NCI-H2196 treated with DMSO at 0.1 percent for 48 hours (cell line): ENCODE measurements around the gene METAP1D.

Source experiments
- DNase-seq: peaks from one replicate; lab custom pipeline; 2025; ENCODE audit not compliant: unreplicated experiment; lab: John Stamatoyannopoulos, UW

Gene METAP1D

GRCh38 chr2:172090044-172090961 lies 90.5 kb downstream of the METAP1D start:
- DNase-seq, result no peak

DNA sequence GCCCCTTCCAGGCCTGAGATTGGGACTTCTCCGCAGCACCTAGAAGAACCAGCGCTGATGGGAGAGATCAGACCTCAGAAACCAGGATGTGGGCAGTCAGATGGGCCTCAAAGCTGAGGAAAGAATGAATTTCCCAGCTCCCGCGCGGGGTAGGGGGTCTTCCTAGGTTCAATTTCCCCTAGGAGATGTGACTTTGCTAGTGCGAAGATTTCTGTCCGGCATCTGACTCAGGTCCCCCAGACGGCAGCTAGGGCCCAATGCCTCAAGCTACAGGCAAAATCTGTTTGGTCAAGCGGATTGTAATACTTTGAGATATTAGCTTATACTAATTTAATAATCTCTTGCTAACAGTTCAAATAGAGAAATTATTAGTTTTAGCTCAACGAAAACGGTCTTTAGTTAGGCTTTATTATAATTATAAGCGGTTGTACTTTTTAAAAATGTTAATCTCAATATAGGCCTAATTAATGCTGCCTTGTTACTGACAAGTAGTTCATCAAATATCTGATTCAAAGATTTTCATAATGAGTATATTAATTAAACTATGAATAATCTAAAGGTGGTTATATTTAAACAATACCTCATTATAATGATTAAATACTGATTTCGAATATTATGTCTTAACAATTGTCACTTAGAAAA lies 91.4 kb downstream of the METAP1D start:
- no peak for DNase-seq

DNA sequence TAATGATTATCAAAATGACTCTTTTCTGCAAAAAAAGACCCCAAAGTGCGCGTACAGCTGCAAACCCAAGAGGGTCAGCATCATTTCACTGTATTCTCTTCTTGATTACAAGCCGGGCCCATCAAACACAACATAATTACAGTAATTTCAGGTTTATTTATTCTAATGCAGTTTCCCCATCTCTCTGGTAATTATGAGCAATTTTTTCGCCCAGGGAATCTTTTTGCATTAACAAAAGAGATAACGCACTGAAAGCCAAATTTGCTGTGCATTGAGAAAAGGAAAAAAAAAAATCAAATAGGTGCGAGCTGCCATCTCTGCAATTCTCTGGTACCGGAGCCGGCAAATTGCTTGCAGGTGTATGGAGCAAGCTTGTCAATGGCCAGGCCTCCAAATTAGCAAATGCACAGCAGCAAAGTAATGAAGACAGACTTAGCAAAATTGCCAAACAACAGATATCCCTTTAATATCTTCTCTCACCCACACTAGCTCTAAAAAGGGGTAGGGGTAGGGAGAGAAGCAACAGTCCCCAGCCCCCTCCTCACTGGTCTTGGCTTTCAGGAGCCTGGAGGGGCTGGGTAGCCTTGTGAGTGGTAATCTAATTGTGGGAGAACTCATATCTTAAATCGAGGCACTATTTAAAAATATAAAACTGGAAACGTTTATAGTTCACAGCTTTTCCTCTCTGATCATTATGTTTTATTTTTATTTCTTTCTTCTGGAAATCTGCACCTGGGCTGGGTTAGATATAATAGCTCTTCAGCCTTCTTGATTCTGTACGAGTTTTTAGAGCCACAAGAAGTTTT lies 92.2 kb downstream of the METAP1D start:
- DNase-seq, result no peak

DNA sequence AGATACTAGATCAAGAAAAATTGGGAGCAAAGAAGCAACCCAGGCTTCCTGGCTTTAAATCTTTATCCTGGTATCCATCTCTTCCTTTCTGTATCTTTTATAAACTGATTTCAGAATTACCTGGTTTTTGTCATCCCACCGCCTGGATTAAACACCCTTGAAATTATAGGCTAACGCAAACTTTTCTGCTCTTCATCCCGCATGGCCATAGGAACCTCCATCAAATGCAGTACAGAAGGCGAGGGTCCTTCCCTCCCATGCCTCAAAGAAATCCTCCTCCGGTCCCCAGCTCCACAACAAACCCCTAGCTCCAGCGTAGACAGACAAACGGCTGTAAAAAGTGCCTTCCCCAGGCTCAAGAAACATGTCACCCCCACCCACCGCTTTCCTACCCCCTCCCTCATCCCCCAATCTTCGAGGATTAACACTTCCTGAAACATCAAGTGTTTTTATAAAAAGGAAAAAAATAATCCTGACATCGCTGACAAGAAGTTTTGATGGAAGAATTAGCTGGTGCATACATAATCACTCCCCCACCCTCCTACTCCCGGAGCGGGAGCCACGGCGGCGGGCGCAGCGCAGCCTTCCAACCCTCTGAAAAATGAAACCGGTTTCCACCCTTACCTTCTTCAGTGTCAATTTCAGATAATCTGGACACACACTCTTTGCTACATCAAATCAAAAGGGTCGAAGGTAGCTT lies 93.1 kb downstream of the METAP1D start:
- DNase-seq, result no peak

DNA sequence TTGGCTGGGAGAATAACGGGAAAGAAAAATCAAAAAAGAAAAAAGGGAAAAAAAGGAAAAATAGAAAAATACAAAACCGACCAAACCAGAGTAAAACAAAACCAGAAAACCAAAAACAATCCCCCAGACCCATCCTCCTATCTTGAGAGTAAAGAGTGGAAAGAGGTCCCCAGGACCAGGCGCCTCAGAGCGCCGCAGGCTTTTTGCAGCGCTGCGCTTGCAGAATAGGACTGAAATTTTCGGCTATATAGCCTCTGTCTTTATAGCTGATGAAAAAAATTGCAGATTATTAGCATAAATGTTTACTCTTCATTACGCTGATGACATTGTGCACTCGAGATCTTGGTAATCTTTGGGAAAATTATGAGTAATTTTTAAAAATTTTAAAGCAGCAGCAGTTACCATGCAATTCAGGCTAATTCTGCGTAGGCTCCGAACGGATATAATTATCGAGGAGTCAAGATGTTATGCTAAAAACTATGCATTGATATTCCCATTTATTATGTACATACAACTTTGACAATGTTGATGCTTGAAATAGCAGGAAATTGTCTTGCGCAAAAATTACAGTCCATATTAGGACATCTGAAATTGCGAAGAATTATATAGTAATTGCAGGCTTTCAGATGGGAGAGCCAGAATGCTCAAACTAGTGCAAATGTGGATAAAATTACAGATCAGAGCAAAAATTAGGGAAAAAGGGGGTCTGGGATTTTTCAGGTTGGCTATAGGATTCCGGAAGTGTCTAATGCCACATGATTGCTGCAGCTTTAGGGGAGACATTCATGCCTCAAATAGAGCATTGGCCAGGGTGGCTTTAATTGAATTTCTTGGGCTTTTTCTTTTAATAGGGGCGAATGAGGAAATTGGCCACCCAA lies 93.9 kb downstream of the METAP1D start:
- DNase-seq, result no peak

DNA sequence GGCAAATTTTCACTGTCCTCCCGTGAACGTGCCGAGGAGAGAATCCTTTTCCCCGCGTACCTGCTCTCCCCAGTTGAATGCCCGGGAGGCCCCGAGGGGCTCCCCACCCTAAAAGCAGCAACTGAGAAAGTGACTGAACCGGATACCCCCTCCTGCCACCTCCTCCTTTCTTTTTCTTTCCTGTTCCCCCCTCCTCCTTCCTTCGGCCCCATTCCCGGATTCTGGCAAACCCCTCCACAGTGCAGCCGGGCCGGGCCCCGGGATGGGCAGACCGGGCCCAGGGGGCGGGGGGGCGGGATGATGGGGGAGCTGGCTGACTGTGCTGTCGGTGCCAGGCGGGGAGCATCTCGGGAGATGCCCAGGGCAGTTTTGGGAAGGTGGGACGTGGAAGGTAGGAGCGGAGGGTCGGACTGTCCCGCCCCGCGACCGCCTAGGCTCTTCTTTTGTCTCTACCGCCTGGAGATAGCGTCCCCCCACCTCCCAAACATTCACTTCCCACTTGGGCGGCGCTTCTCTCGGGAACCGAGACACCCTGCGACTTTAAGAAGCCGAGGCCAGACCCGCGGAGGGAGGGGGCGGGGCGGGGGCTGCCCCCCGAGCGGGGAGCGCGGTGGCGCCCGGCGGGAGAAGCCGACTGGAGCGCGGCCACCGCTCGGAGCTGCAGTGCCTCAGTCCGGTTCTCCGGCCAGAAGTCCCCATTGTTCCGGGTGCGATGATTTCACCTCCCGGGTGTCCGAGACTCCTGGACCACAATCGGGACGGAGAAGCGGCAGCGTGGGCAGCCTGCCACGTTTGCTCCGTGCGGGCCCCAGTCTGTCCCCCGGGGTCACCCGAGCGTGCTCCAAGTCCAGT lies 94.8 kb downstream of the METAP1D start:
- DNase-seq, result no peak

GRCh38 chr2:172095146-172095904 lies 95.6 kb downstream of the METAP1D start:
- DNase-seq, result no peak

DNA sequence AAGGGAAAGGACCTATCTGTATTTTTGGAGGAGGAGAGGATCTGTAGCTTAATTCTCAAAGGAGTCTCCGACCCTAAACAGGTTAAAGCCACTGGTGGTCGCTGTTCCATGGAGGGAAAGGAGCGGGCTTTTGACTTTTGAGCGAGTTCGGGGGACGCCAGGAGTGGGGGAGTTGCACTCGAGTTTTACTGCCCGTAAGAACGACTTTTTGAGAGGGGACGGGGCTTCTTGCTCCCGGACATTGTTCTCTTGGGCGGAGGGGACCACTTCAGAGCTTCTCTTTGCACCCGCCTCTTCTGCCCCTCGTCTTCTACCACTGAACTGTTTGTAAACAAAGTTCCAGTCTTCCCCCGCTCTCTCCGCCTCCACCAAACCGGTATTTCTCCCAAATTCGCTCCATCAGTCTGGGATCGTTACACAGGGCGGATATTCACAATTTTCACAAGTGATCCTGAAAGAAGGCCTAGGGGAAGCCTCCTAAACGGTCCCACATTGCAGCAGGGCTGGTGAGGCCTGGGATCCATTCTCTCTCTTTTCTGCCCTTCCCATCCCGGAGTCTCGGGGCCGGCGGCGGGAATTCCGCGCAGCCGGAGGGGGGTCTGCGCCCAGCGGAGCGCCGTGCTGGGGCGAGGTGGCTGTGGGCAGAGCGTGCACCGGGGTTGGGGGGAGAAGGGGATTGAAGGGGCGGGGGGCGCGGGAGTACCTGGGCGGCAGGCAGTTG lies 96.3 kb downstream of the METAP1D start:
- DNase-seq, result peak; percentile 7

DNA sequence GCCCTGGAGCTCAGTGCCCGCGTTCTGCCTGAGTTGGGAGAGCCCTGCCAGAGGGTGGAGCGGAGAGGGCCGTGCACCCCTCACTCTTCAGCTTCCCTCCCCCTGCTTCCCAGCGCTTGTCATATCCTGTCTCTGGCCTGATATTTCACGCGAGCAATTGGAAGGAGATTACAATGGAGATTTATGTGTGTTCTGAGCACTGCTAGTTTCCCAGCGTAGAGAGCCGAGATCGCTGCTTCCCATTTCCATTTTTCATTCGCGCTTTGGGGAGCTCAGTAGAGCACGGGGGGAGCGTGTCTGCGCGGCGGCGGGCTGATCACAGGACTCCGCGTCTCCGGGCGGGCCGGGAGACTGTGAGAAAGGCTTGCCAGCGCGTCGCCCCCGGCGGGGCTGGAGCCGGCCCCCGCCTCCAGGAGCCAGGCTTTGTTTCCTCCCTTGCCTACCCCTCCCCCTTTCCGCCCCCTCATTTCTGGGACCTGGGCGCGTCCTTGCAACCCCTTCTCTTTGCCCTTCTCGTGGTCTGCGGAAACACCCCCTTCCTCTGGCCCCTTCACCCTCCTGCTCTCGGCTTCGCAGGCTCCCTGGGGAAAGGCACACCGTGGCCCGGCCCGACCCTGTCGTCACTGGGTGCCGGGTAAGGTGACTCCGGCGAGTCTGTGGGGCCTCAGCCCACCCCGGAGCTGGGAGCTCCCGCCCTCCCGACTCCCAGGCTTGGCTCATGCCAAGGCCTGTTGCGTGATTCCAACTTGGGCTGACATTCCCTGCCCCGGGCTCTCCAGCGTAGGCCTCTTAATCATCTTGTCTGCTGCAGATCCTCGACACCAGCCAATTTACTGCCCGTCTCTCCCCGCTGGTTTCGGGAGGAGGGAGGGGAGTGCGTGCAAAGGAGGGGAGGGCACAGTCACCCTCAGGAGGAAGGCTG lies 97.1 kb downstream of the METAP1D start:
- DNase-seq, result no peak

DNA sequence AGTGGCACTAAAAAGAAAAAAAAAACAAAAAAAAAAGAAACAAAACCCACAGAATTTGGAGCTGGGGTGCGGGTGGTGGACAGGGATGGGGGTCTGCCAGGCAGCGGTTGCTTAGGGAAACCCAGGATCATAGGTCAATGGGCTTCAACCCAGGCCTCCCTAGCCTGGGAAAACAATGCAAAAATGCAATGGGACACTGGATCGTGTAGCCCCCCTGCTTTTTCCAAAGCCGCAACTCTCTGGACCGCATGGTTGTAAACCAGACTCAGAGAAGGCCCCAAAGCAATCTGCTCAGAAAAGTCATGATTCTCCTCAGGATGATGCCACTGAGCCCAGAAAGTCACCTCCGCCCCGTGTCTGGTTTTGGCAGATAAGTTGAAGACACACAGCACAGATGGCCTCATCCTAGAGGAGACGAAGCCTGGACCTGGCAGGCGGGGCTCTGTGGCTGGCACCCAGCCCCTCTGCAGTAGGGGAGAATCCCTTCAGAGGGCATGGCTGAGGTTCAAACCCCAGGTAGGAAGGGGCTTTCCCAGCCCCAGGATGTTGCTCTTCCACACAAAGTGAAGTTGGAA lies 97.9 kb downstream of the METAP1D start:
- DNase-seq, result no peak

- no peak for DNase-seq
Observed at GRCh38 chr2:172098287-172098649, 98.5 kb downstream of the METAP1D start.

- DNase-seq, result no peak
Observed at GRCh38 chr2:172098650-172099471, 99.1 kb downstream of the METAP1D start.

DNA sequence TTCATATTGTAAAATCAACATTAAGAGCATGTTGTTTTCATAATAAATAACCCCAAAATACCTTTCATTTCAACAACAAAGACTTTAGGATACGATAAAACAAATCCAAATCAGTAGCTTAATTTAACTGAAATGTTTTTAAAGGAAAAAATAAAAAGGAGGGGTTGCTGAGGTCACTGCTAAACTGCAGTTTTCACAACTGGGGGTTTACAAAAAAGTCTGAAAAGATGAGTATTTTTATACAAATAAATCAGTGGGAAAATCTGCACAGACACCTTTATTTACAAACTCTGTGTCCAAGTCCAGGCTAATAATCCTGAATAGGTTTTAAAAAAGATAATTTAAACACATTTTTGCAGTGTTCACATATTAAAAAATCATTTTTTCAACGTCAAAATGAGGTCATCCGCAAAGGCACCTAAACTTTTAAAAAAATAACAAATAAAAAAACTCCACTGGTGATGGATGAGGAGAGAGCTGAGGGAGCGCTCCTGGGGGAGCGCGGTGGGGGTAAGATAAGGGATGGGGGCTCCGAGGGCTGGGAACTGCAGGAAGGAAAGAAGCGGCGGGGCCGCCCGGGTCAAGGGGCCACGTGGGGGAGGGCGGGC lies 99.8 kb downstream of the METAP1D start:
- no peak for DNase-seq

- DNase-seq, result no peak
Observed at GRCh38 chr2:172100080-172100934, 100.6 kb downstream of the METAP1D start.
